CD14-positive monocyte (primary cell): ENCODE measurements around the gene DOCK3. TPM values are rescaled to one million over a fixed set of nuclear protein-coding genes. Genes with fewer than 3 reads are reported as not detected.

Experiments
- DNase-seq, 3 donors: peaks; one replicate each; pipeline ENCODE4 v3.0.0-alpha.2; 2011 to 2022
- H2AFZ ChIP-seq: 2 replicates; pipeline ENCODE4 v1.6.0; 2012; ENCODE audit warnings: mild to moderate bottlenecking, low read depth, low read length, inconsistent platforms; ENCODE audit not compliant: insufficient read depth, poor library complexity, severe bottlenecking
- H3K27ac ChIP-seq, 2 donors: 1 replicate in 1 of 2; 2 replicates in 1 of 2; pipeline ENCODE4 v1.5.1; 2012 to 2013; ENCODE audit warnings: low read length in 2 of 2, control low read depth in 1 of 2, inconsistent platforms in 1 of 2, low read depth in 1 of 2, mild to moderate bottlenecking in 1 of 2
- H3K27me3 ChIP-seq, 2 donors: one replicate each; pipeline versions ENCODE4 v1.6.0 to v1.6.1; 2011 to 2013; ENCODE audit warnings: low read length in 2 of 2; ENCODE audit not compliant: control insufficient read depth in 2 of 2, insufficient read depth in 2 of 2
- H3K36me3 ChIP-seq, 2 donors: replicated peaks in 1 of 2; 1 replicate in 1 of 2; 2 replicates in 1 of 2; pipeline versions ENCODE4 v1.5.1 to v1.6.1; 2012 to 2013; ENCODE audit warnings: low read length in 2 of 2, control low read depth in 1 of 2, inconsistent platforms in 1 of 2, mild to moderate bottlenecking in 1 of 2; ENCODE audit not compliant: insufficient read depth in 2 of 2, control insufficient read depth in 1 of 2
- H3K4me1 ChIP-seq, 2 donors: 1 replicate in 1 of 2; 2 replicates in 1 of 2; pipeline versions ENCODE4 v1.5.1 to v1.6.1; 2012 to 2013; ENCODE audit warnings: low read length in 2 of 2, control low read depth in 1 of 2, inconsistent platforms in 1 of 2, mild to moderate bottlenecking in 1 of 2, moderate library complexity in 1 of 2; ENCODE audit not compliant: insufficient read depth in 2 of 2, control insufficient read depth in 1 of 2
- H3K4me2 ChIP-seq: replicated peaks from 2 replicates; pipeline ENCODE3; 2012; ENCODE audit warnings: low read length, moderate library complexity, mild to moderate bottlenecking; ENCODE audit not compliant: poor library complexity, severe bottlenecking; ENCODE audit errors: extremely low read depth
- H3K4me3 ChIP-seq, 3 experiments: fragments of 200-600 bp in 1 of 3; sonication (generic) in 1 of 3; replicated peaks in 1 of 3; 1 replicate in 2 of 3; 2 replicates in 1 of 3; pipeline ENCODE4 v1.5.1; 2011 to 2013; ENCODE audit warnings: low read length in 3 of 3, mild to moderate bottlenecking in 3 of 3, control low read depth in 2 of 3, low read depth in 2 of 3, inconsistent platforms in 1 of 3, moderate library complexity in 1 of 3
- H3K79me2 ChIP-seq: 2 replicates; pipeline ENCODE4 v1.6.0; 2012; ENCODE audit warnings: mild to moderate bottlenecking, control low read depth, inconsistent platforms, low read length, moderate library complexity; ENCODE audit not compliant: insufficient read depth
- H3K9ac ChIP-seq: 2 replicates; pipeline ENCODE4 v1.6.0; 2017; ENCODE audit warnings: low read length, mild to moderate bottlenecking; ENCODE audit not compliant: insufficient read depth, poor library complexity, severe bottlenecking
- H3K9me3 ChIP-seq, 2 donors: replicated peaks in 1 of 2; 1 replicate in 1 of 2; 2 replicates in 1 of 2; pipeline versions ENCODE4 v1.5.1 to v1.6.1; 2012 to 2013; ENCODE audit warnings: low read length in 2 of 2, control low read depth in 1 of 2; ENCODE audit not compliant: control insufficient read depth in 1 of 2, insufficient read depth in 1 of 2
- H4K20me1 ChIP-seq: 2 replicates; pipeline ENCODE4 v1.6.0; 2012; ENCODE audit warnings: mild to moderate bottlenecking, low read length, control low read depth, moderate library complexity; ENCODE audit not compliant: insufficient read depth
- H3K27ac Mint-ChIP-seq, 7 donors: one replicate each; pipeline ENCODE4 v1.8.0; 2020; ENCODE audit warnings: mild to moderate bottlenecking in 7 of 7, mixed read lengths in 7 of 7, moderate library complexity in 6 of 7, inconsistent platforms in 2 of 7
- H3K27me3 Mint-ChIP-seq, 3 donors: one replicate each; pipeline ENCODE4 v1.8.0; 2021 to 2022; ENCODE audit warnings: low read depth in 3 of 3, mild to moderate bottlenecking in 3 of 3, mixed read lengths in 3 of 3, moderate library complexity in 3 of 3, inconsistent platforms in 1 of 3
- H3K36me3 Mint-ChIP-seq, 2 donors: one replicate each; pipeline ENCODE4 v1.8.0; 2020; ENCODE audit warnings: mixed read lengths in 2 of 2, inconsistent platforms in 1 of 2, mild to moderate bottlenecking in 1 of 2
- H3K4me1 Mint-ChIP-seq: one replicate; pipeline ENCODE4 v1.8.0; 2020; ENCODE audit warnings: mild to moderate bottlenecking, mixed read lengths
- H3K4me3 Mint-ChIP-seq, 2 donors: one replicate each; pipeline ENCODE4 v1.8.0; 2020; ENCODE audit warnings: mild to moderate bottlenecking in 2 of 2, mixed read lengths in 2 of 2, moderate library complexity in 1 of 2
- H3K9me3 Mint-ChIP-seq, 7 donors: one replicate each; pipeline ENCODE4 v1.8.0; 2020 to 2022; ENCODE audit warnings: mixed read lengths in 7 of 7, mild to moderate bottlenecking in 6 of 7, moderate library complexity in 6 of 7, inconsistent platforms in 2 of 7
- CTCF ChIP-seq: fragments of 200-600 bp; IDR thresholded peaks from one replicate; pipeline ENCODE4 v1.8.0; 2022; ENCODE audit warnings: antibody characterized with exemption, mild to moderate bottlenecking
- WGBS: methylation state at CpG from one replicate; pipeline ENCODE4 v1.1.5; 2013; ENCODE audit warnings: missing lambda C conversion rate; ENCODE audit not compliant: insufficient coverage; 5-methylcytosine and 5-hydroxymethylcytosine counted together
- intact Hi-C, 2 donors: fragments of 100-400 bp; cut with micrococcal nuclease; formaldehyde crosslinking; loops; one replicate each; pipeline versions ENCODE4 v1.15.0 to v1.15.1; 2023
- polyA plus RNA-seq, 3 donors: library from polyadenylated mRNA; depleted of rRNA in 1 of 3; unstranded in 2 of 3; stranded (reverse) in 1 of 3; fragments of 300-500 nt in 2 of 3; fragments of >200 nt in 1 of 3; fragmentation: Illumina TruSeq in 2 of 3; gene quantifications; 1 replicate in 2 of 3; 2 replicates in 1 of 3; pipeline ENCODE4 v1.2.3, GENCODE V29; 2012 to 2021

The DOCK3 gene
- polyA plus RNA-seq, 3 donors = 0.03 TPM; not detected in 1

DNA sequence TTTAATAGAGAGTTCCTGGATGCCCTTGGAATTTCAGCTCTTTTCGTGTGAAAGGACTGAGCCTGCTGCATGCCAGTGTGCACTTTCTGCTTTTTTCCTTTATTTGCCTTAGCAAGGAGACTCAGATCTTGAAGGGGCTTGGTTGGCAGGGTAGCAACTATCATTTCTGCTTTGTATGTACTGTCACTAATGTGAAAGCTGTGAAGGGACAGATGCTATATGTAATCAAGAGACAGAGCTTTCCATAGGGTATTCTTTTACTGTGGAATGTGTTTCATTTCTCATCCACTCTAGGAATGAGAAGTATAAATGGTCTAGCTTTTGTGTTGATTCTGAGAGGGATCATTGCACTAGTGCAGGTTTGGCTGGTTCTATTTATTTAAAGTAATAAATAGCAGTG, 377.8 kb downstream of the DOCK3 start:
- H3K27me3 ChIP-seq = no peaks in the 10 kb centered on the region
- 100% methylated on average over 1 of the region's 1 CpG for WGBS
- TF ChIP-seq CTCF = no peak
- no peak overlapping the region for H3K9ac ChIP-seq
- no peaks in the 10 kb centered on the region for H3K9me3 ChIP-seq
- no peak overlapping the region for H3K27ac Mint-ChIP-seq
- H3K4me3 Mint-ChIP-seq = no peak overlapping the region
- DNase-seq = no peak
- H3K9me3 Mint-ChIP-seq = no peaks in the 10 kb centered on the region
- H3K27me3 Mint-ChIP-seq = peaks cover 2 to 6% (median 5%) of the 10 kb centered on the region in 3 donors
- H3K4me3 ChIP-seq = no peak overlapping the region
- no peaks in the 10 kb centered on the region for H3K4me1 ChIP-seq
- H3K36me3 Mint-ChIP-seq = no peaks in the 10 kb centered on the region
- peaks cover 4% of the 10 kb centered on the region for H3K4me1 Mint-ChIP-seq
- H2AFZ ChIP-seq = no peak overlapping the region
- no peaks in the 10 kb centered on the region for H3K36me3 ChIP-seq
- no peak overlapping the region for H3K27ac ChIP-seq
- intact Hi-C loops = no loop called here
- H3K4me2 ChIP-seq = no peak overlapping the region
- no peaks in the 10 kb centered on the region for H3K79me2 ChIP-seq
- H4K20me1 ChIP-seq = no peaks in the 10 kb centered on the region

- Histone ChIP-seq H3K27ac (no peak overlapping the region), H3K79me2 (no peaks in the 10 kb centered on the region), H3K4me3 (no peak overlapping the region), H3K9me3 (no peaks in the 10 kb centered on the region), H2AFZ (no peak overlapping the region), H3K4me1 (no peaks in the 10 kb centered on the region), H4K20me1 (no peaks in the 10 kb centered on the region), H3K9ac (no peak overlapping the region), H3K27me3 (no peaks in the 10 kb centered on the region), H3K36me3 (no peaks in the 10 kb centered on the region), H3K4me2 (no peak overlapping the region)
- peaks cover 0 to 2% (median 0%) of the 10 kb centered on the region in 7 donors for H3K9me3 Mint-ChIP-seq
- H3K4me1 Mint-ChIP-seq = peaks cover 4% of the 10 kb centered on the region
- H3K27ac Mint-ChIP-seq = no peak overlapping the region
- no CpG with 5 or more reads among the region's 1 CpG for WGBS
- no peaks in the 10 kb centered on the region for H3K36me3 Mint-ChIP-seq
- no peak overlapping the region for H3K4me3 Mint-ChIP-seq
- no peak for TF ChIP-seq CTCF
- DNase-seq = no peak
- intact Hi-C loops = no loop called here
- peaks cover 0 to 6% (median 2%) of the 10 kb centered on the region in 3 donors for H3K27me3 Mint-ChIP-seq
Measured at GRCh38 chr3:51057121-51057520, 382.4 kb downstream of the DOCK3 start.
